ENCODE results near the gene PDE10A.

Gene PDE10A

DNA sequence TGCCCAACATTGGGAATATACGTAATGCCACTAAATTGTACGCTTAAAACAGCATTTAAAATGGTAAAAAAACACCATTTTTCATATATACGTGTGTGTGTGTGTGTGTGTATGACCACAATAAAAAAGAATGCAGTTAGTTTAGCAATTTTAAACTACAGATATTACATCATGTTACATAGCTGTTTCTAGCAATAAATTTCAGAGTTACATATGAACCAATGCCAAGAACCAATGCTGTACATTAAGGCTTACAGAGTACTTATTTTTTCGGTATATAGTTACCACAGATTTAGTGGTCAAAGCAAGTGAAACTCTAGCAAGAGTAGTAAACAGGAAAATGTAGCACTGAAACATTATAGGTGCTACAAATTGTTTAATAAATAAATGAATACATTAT lies 119.3 kb downstream of the PDE10A start:
- no peak overlapping the region for H3K27ac ChIP-seq (ENCODE audit: low read depth, low read length)
- no peaks in the 10 kb centered on the region for H3K36me3 ChIP-seq (ENCODE audit: low read length)
- no peak overlapping the region for H3K9ac ChIP-seq (ENCODE audit: low read length)
- H4K20me1 ChIP-seq (ENCODE audit: low read depth, low read length): no peaks in the 10 kb centered on the region
- H3K27me3 ChIP-seq (ENCODE audit: low read length): no peaks in the 10 kb centered on the region
- H3F3A ChIP-seq (ENCODE audit: insufficient read depth): no peaks in the 10 kb centered on the region
- no peaks in the 10 kb centered on the region for H3K9me3 ChIP-seq (ENCODE audit: insufficient read depth, low read length)
- H3K4me3 ChIP-seq (ENCODE audit: insufficient read depth, low read length, poor library complexity, severe bottlenecking): no peak overlapping the region
- no peak overlapping the region for H3K4me2 ChIP-seq (ENCODE audit: low read depth, low read length, poor library complexity, severe bottlenecking)
- no peaks in the 10 kb centered on the region for H3K79me2 ChIP-seq (ENCODE audit: insufficient read depth, low read length)
- TF ChIP-seq, protein P1, sequence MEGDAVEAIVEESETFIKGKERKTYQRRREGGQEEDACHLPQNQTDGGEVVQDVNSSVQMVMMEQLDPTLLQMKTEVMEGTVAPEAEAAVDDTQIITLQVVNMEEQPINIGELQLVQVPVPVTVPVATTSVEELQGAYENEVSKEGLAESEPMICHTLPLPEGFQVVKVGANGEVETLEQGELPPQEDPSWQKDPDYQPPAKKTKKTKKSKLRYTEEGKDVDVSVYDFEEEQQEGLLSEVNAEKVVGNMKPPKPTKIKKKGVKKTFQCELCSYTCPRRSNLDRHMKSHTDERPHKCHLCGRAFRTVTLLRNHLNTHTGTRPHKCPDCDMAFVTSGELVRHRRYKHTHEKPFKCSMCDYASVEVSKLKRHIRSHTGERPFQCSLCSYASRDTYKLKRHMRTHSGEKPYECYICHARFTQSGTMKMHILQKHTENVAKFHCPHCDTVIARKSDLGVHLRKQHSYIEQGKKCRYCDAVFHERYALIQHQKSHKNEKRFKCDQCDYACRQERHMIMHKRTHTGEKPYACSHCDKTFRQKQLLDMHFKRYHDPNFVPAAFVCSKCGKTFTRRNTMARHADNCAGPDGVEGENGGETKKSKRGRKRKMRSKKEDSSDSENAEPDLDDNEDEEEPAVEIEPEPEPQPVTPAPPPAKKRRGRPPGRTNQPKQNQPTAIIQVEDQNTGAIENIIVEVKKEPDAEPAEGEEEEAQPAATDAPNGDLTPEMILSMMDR (IDR thresholded peaks at IDR 0.05; ENCODE audit: insufficient read depth, low read length, poor library complexity, severe bottlenecking): no peak
- no peak for TF ChIP-seq EZH2phosphoT487 (conservative IDR thresholded peaks at IDR 0.05; ENCODE audit: low read length)
- H2AFZ ChIP-seq (ENCODE audit: low read depth, low read length, severe bottlenecking): no peak overlapping the region
- H3K9me2 ChIP-seq (replicated peaks; ENCODE audit: insufficient read depth, low read length): no peaks in the 10 kb centered on the region

DNA sequence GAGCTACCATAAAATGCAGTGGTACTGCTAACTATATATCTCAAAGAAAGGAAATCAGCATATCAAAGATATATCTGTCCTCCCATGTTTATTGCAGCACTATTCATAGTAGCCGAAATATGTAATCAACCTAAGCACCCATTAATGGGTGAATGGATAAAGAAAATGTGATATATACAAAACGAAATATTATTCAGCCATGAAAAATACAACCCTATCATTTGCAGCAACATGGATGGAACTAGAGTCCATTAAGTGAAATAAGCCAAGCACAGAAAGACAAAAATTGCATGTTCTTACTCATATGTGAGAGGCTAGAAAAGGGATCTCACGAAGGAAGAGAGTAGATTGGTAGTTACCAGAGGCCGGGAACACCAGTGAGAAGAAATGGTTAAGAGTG lies 126.1 kb downstream of the PDE10A start:
- H3K9ac ChIP-seq (ENCODE audit: low read length): no peak overlapping the region
- H3K79me2 ChIP-seq (ENCODE audit: insufficient read depth, low read length): no peaks in the 10 kb centered on the region
- H3K27ac ChIP-seq (ENCODE audit: low read depth, low read length): no peak overlapping the region
- no peak overlapping the region for H3K4me2 ChIP-seq (ENCODE audit: low read depth, low read length, poor library complexity, severe bottlenecking)
- H3K27me3 ChIP-seq (ENCODE audit: low read length): no peaks in the 10 kb centered on the region
- H3K9me3 ChIP-seq (ENCODE audit: insufficient read depth, low read length): no peaks in the 10 kb centered on the region
- no peaks in the 10 kb centered on the region for H3F3A ChIP-seq (ENCODE audit: insufficient read depth)
- no peak overlapping the region for H2AFZ ChIP-seq (ENCODE audit: low read depth, low read length, severe bottlenecking)
- no peak for TF ChIP-seq EZH2phosphoT487 (conservative IDR thresholded peaks at IDR 0.05; ENCODE audit: low read length)
- TF ChIP-seq, protein P1 (IDR thresholded peaks at IDR 0.05; ENCODE audit: insufficient read depth, low read length, poor library complexity, severe bottlenecking): no peak
- no peaks in the 10 kb centered on the region for H3K9me2 ChIP-seq (replicated peaks; ENCODE audit: insufficient read depth, low read length)
- no peaks in the 10 kb centered on the region for H3K36me3 ChIP-seq (ENCODE audit: low read length)
- no peaks in the 10 kb centered on the region for H4K20me1 ChIP-seq (ENCODE audit: low read depth, low read length)
- H3K4me3 ChIP-seq (ENCODE audit: insufficient read depth, low read length, poor library complexity, severe bottlenecking): no peak overlapping the region

DNA sequence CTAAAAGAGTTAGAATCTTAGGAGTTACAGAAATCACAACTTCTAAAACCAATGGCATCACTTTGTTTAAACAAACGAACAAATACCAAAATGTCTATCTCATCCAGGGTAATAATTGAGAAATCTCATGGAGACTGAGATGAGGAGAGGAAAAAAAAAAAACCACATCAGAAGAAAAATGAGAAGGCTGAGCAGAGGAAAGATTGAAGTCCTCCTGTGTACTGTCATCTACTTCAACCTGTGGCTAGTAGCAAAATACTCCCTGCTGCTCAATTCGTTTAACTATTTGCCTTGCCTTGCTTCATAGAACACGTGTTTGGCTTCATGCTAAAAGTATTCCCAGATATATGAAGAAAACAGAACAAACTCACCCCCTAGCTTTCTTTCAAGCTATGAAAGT lies 143.7 kb downstream of the PDE10A start:
- Histone ChIP-seq H3K79me2 (ENCODE audit: insufficient read depth, low read length) (no peaks in the 10 kb centered on the region), H3K27me3 (ENCODE audit: low read length) (no peaks in the 10 kb centered on the region), H3K27ac (ENCODE audit: low read depth, low read length) (no peak overlapping the region), H3K4me3 (ENCODE audit: insufficient read depth, low read length, poor library complexity, severe bottlenecking) (no peak overlapping the region), H3K9me2 (replicated peaks; ENCODE audit: insufficient read depth, low read length) (no peaks in the 10 kb centered on the region), H3K9me3 (ENCODE audit: insufficient read depth, low read length) (no peaks in the 10 kb centered on the region), H3F3A (ENCODE audit: insufficient read depth) (no peaks in the 10 kb centered on the region), H3K36me3 (ENCODE audit: low read length) (no peaks in the 10 kb centered on the region), H2AFZ (ENCODE audit: low read depth, low read length, severe bottlenecking) (no peak overlapping the region), H3K4me2 (ENCODE audit: low read depth, low read length, poor library complexity, severe bottlenecking) (no peak overlapping the region), H3K9ac (ENCODE audit: low read length) (no peak overlapping the region), H4K20me1 (ENCODE audit: low read depth, low read length) (no peaks in the 10 kb centered on the region)
- TF ChIP-seq, protein P1 (IDR thresholded peaks at IDR 0.05; ENCODE audit: insufficient read depth, low read length, poor library complexity, severe bottlenecking): no peak
- TF ChIP-seq EZH2phosphoT487 (conservative IDR thresholded peaks at IDR 0.05; ENCODE audit: low read length): no peak
